ENCODE results near the gene NCKAP5. TPM values are rescaled to one million over a fixed set of nuclear protein-coding genes. Genes with fewer than 3 reads are reported as not detected.
A peak's percentile ranks its signal among the peaks of the same experiment; 100 is the strongest.

The NCKAP5 gene
- total and polyA plus RNA-seq, 2 of the 13 experiments (the other 11 are each of a cell fraction or from before 2014, with no cell fraction given) = 0.01 TPM; not detected in 1

GRCh38 chr2:132632000-132632649 lies 936.1 kb downstream of the NCKAP5 start (continued):
- TF ChIP-seq ZBTB14 (CRISPR knock-in tag; IDR thresholded peaks at IDR 0.05) = no peak
- peak; percentile 30; the same call in 1 of the 2 replicates for TF ChIP-seq NR2F6 (IDR thresholded peaks at IDR 0.05)
- peak; percentile 65; the same call in 1 of the 2 replicates for TF ChIP-seq NR2F6 (CRISPR knock-in tag; IDR thresholded peaks at IDR 0.05)
- no peak for TF ChIP-seq ZNF382 (CRISPR knock-in tag; IDR thresholded peaks at IDR 0.05; ENCODE audit: borderline replicate concordance)
- no peak for TF ChIP-seq MYPOP (CRISPR knock-in tag; IDR thresholded peaks at IDR 0.05)
- TF ChIP-seq ZNF337 (CRISPR knock-in tag; IDR thresholded peaks at IDR 0.05; ENCODE audit: borderline replicate concordance, low read depth) = no peak
- TF ChIP-seq ZNF281 (CRISPR knock-in tag; IDR thresholded peaks at IDR 0.05; ENCODE audit: borderline replicate concordance) = no peak
- peak; percentile 58 for TF ChIP-seq RARA (CRISPR knock-in tag; IDR thresholded peaks at IDR 0.05)
- TF ChIP-seq ZC3H4 (CRISPR knock-in tag; IDR thresholded peaks at IDR 0.05; ENCODE audit: borderline replicate concordance) = no peak
- no peak for TF ChIP-seq CHCHD3 (CRISPR knock-in tag; IDR thresholded peaks at IDR 0.05)
- TF ChIP-seq MAFG (CRISPR knock-in tag; IDR thresholded peaks at IDR 0.05) = no peak
- TF ChIP-seq NR2F2 (IDR thresholded peaks at IDR 0.05; ENCODE audit: borderline replicate concordance, low read depth) = peak; percentile 29; the same call in 1 of the 2 replicates
- TF ChIP-seq STAG1 (CRISPR knock-in tag; IDR thresholded peaks at IDR 0.05) = no peak
- TF ChIP-seq RCOR2 (CRISPR knock-in tag; IDR thresholded peaks at IDR 0.05) = no peak
- no peak for TF ChIP-seq NRL (CRISPR knock-in tag; IDR thresholded peaks at IDR 0.05; ENCODE audit: borderline replicate concordance)
- no peak for TF ChIP-seq ZSCAN20 (CRISPR knock-in tag; IDR thresholded peaks at IDR 0.05; ENCODE audit: borderline replicate concordance)
- TF ChIP-seq ZNF10 (CRISPR knock-in tag; IDR thresholded peaks at IDR 0.05; ENCODE audit: borderline replicate concordance, low read depth) = no peak
- TF ChIP-seq SNAI1 (CRISPR knock-in tag; IDR thresholded peaks at IDR 0.05; ENCODE audit: borderline replicate concordance) = no peak
- TF ChIP-seq HDAC1 (CRISPR knock-in tag; IDR thresholded peaks at IDR 0.05) = no peak
- 0 out of 2 replicates have a peak, but pooled peaks have one; percentile 41 for TF ChIP-seq TFE3 (CRISPR knock-in tag; IDR thresholded peaks at IDR 0.05)
- TF ChIP-seq REL (CRISPR knock-in tag; conservative IDR thresholded peaks at IDR 0.05) = no peak
- no peak for TF ChIP-seq PHF8 (CRISPR knock-in tag; IDR thresholded peaks at IDR 0.05)

Data from HepG2 (cell line).